ENCODE measurements around the gene PFN3. TPM values are rescaled to one million over a fixed set of nuclear protein-coding genes. Genes with fewer than 3 reads are reported as not detected.

The PFN3 gene
- total and polyA plus RNA-seq, 4 donors, result not detected

DNA sequence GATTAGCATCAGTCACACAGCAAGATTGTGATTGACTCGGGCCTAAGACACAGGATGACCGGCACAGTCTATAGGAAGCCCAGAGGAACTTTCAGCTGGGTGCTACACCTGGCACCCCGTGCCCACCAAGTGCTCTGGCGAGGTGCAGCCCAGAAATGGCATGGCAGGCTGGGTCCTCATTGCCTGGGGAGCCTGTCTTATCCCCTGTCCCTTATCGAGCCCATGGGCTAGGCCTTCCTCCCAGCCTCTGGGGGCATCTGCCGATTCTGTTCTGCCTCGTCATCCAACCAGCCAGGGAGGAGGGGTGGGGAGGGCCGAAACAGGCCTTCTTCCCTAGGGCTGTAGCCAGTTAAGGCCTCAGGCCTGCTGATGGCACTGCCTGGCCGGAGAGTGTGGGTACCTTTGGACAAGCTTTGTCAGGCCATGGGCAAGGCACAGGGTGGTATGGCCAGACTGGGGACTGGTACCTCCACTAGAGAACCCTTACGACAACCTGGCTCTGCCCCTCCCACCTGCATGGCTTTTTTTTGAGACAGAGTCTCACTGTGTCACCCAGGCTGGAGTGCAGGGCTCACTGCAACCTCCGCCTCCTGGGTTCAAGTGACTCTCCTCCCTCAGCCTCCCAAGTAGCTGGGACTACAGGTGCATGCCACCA lies 27.6 kb upstream of the PFN3 start:
- Histone ChIP-seq H3K9me3 (ENCODE audit: control insufficient read depth in 4 of 4, insufficient read depth in 3 of 4, low read length in 3 of 4) (no peaks in the 10 kb centered on the region), H3K36me3 (ENCODE audit: control insufficient read depth in 4 of 4, insufficient read depth in 4 of 4, low read length in 4 of 4) (peaks cover 0 to 27% (median 11%) of the 10 kb centered on the region in 4 donors), H3K4me1 (ENCODE audit: control insufficient read depth in 5 of 5, insufficient read depth in 5 of 5, low read length in 5 of 5) (peaks cover 0 to 31% (median 12%) of the 10 kb centered on the region in 5 donors), H3K4me3 (no peak overlapping the region), H3K9ac (ENCODE audit: insufficient read depth in 1 of 2, low read length in 2 of 2) (peak overlapping the region; percentile 39 to 92), H3K27me3 (ENCODE audit: control insufficient read depth in 3 of 3, insufficient read depth in 3 of 3, low read length in 2 of 3) (no peaks in the 10 kb centered on the region), H3K27ac (ENCODE audit: low read depth in 1 of 2, low read length in 1 of 2) (peak overlapping the region in 1 of 2 donors; percentile 91)
- DNase-seq (no peak), ATAC-seq (ENCODE audit: insufficient read depth, low FRiP score) (no peak)
- TF ChIP-seq, protein P1, sequence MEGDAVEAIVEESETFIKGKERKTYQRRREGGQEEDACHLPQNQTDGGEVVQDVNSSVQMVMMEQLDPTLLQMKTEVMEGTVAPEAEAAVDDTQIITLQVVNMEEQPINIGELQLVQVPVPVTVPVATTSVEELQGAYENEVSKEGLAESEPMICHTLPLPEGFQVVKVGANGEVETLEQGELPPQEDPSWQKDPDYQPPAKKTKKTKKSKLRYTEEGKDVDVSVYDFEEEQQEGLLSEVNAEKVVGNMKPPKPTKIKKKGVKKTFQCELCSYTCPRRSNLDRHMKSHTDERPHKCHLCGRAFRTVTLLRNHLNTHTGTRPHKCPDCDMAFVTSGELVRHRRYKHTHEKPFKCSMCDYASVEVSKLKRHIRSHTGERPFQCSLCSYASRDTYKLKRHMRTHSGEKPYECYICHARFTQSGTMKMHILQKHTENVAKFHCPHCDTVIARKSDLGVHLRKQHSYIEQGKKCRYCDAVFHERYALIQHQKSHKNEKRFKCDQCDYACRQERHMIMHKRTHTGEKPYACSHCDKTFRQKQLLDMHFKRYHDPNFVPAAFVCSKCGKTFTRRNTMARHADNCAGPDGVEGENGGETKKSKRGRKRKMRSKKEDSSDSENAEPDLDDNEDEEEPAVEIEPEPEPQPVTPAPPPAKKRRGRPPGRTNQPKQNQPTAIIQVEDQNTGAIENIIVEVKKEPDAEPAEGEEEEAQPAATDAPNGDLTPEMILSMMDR (IDR thresholded peaks at IDR 0.05; ENCODE audit: control extremely low read depth, extremely low read depth), result no peak
- 36 to 65% methylated on average over 11 of the region's 11 CpGs for WGBS, 2 donors

DNA sequence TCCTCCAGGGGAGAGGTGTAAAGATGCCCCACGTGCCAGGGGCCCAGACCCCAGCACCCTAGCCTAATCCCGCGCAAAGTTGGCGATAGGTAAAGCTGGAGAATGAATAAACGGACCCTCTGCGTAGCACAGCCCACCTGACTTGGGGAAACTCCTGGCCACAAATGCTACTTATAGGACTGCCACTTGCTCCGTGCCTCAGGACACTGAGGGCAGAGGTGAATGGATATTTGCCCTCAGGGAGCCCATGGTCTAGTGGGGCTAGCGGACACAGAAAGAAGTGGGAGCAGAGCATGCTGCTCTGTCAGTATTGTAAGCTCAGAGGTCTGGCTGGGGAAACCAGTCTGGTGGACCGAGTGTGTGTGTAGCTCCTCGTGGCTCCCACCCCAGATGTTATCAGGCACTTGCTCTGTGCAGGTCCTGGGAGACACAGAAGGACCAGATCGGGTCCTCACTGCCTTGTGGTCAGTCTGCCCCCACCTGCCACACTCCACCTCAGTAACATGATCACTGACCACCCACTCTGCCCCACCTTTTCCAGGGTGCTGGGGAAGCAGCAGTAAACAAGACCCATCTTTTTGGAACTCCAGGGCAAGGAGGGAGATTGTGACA lies 26.9 kb upstream of the PFN3 start:
- ATAC-seq (ENCODE audit: insufficient read depth, low FRiP score) (no peak), DNase-seq (no peak)
- Histone ChIP-seq H3K27ac (ENCODE audit: low read depth in 1 of 2, low read length in 1 of 2) (peak overlapping the region; percentile 77 to 91), H3K4me1 (ENCODE audit: control insufficient read depth in 5 of 5, insufficient read depth in 5 of 5, low read length in 5 of 5) (peaks cover 0 to 31% (median 12%) of the 10 kb centered on the region in 5 donors), H3K9ac (ENCODE audit: insufficient read depth in 1 of 2, low read length in 2 of 2) (peak overlapping the region; percentile 85 to 92), H3K36me3 (ENCODE audit: control insufficient read depth in 4 of 4, insufficient read depth in 4 of 4, low read length in 4 of 4) (peaks cover 0 to 20% (median 7%) of the 10 kb centered on the region in 4 donors), H3K27me3 (ENCODE audit: control insufficient read depth in 3 of 3, insufficient read depth in 3 of 3, low read length in 2 of 3) (no peaks in the 10 kb centered on the region), H3K4me3 (peak overlapping the region; percentile 75), H3K9me3 (ENCODE audit: control insufficient read depth in 4 of 4, insufficient read depth in 3 of 4, low read length in 3 of 4) (no peaks in the 10 kb centered on the region)
- WGBS, 2 donors, result 4 to 11% methylated on average over 11 of the region's 11 CpGs
- TF ChIP-seq, protein P1 (IDR thresholded peaks at IDR 0.05; ENCODE audit: control extremely low read depth, extremely low read depth), result no peak

GRCh38 chr5:177426566-177427210 lies 26.2 kb upstream of the PFN3 start, which contains the start of gene GRK6:
Gene GRK6, plus strand, starts transcription at chr5:177426676. Its CDS starts 170 bp downstream, at chr5:177426846.
- peak in 2 of 3 donors; percentile 45 to 46 for DNase-seq

More at GRCh38 chr5:177426566-177427210, 26.2 kb upstream of the PFN3 start, which contains the start of gene GRK6:
- 1% methylated on average over 59 to 82 of the region's 82 CpGs for WGBS, 2 donors
- Histone ChIP-seq H3K27me3 (ENCODE audit: control insufficient read depth in 3 of 3, insufficient read depth in 3 of 3, low read length in 2 of 3) (no peaks in the 10 kb centered on the region), H3K4me1 (ENCODE audit: control insufficient read depth in 5 of 5, insufficient read depth in 5 of 5, low read length in 5 of 5) (peaks cover 0 to 31% (median 12%) of the 10 kb centered on the region in 5 donors), H3K9me3 (ENCODE audit: control insufficient read depth in 4 of 4, insufficient read depth in 3 of 4, low read length in 3 of 4) (no peaks in the 10 kb centered on the region), H3K4me3 (peak within 1 kb of the TSS; percentile 75), H3K9ac (ENCODE audit: insufficient read depth in 1 of 2, low read length in 2 of 2) (peak within 1 kb of the TSS; percentile 85 to 92), H3K36me3 (ENCODE audit: control insufficient read depth in 4 of 4, insufficient read depth in 4 of 4, low read length in 4 of 4) (peaks cover 0 to 13% (median 3%) of the 10 kb centered on the region in 4 donors), H3K27ac (ENCODE audit: low read depth in 1 of 2, low read length in 1 of 2) (peak within 1 kb of the TSS; percentile 91 to 96)
- TF ChIP-seq, protein P1 (IDR thresholded peaks at IDR 0.05; ENCODE audit: control extremely low read depth, extremely low read depth), result no peak
- no peak for ATAC-seq (ENCODE audit: insufficient read depth, low FRiP score)

Measured in lung (tissue), 12 donors.